Suppressor macrophage (primary cell): Measurements from ENCODE around the gene PCDHB8.
"Not testable (repeated sequence)": the region's sequence is repeated elsewhere in the genome, so short reads cannot be mapped to it uniquely, and the experiment has no call there.

ENCODE experiments used
- DNase-seq, 4 experiments: peaks; one replicate each; pipeline ENCODE4 v3.0.0-alpha.2; 2020 to 2022
- total RNA-seq, 17 experiments: gene quantifications; one replicate each; lab custom pipeline; 2026; ENCODE audit warnings: mixed read lengths in 6 of 17, inconsistent platforms in 3 of 17; lab: John Stamatoyannopoulos, UW

The PCDHB8 gene
- total RNA-seq = 0 to 0.88 (median 0) reads per million in 17 experiments

GRCh38 chr5:141177577-141178191 is at the start of gene PCDHB8:
Gene PCDHB8 (plus strand): TSS chr5:141177790. CDS start chr5:141178035, 245 bp downstream.
- not testable (repeated sequence) for DNase-seq

GRCh38 chr5:141135030-141135717 is 42.4 kb upstream of the PCDHB8 start, which contains the start of gene PCDHB5:
Gene PCDHB5 (plus strand): TSS chr5:141135206. CDS start chr5:141135435, 229 bp downstream.
- DNase-seq = peak in 1 of 4 experiments; percentile 5

GRCh38 chr5:141135718-141136266 is 41.8 kb upstream of the PCDHB8 start:
- no peak for DNase-seq

GRCh38 chr5:141137346-141137745 is 40.2 kb upstream of the PCDHB8 start:
- not testable (repeated sequence) for DNase-seq

- DNase-seq = no peak
These were observed 27.8 kb upstream of the PCDHB8 start, which contains the start of gene PCDHB6 for GRCh38 chr5:141149812-141150211. Gene PCDHB6 (plus strand): TSS chr5:141150057. CDS start chr5:141150258, 201 bp downstream.

GRCh38 chr5:141150224-141150992 is 27.2 kb upstream of the PCDHB8 start:
- DNase-seq = no peak

- DNase-seq = no peak
These were observed 26.6 kb upstream of the PCDHB8 start for GRCh38 chr5:141150993-141151325.

- not testable (repeated sequence) for DNase-seq
These were observed 26.0 kb upstream of the PCDHB8 start for GRCh38 chr5:141151632-141152031.

GRCh38 chr5:141152096-141152495 is 25.5 kb upstream of the PCDHB8 start:
- DNase-seq = not testable (repeated sequence)

- no peak for DNase-seq
These were observed 21.8 kb upstream of the PCDHB8 start for GRCh38 chr5:141155540-141156374.

- DNase-seq = not testable (repeated sequence)
These were observed 20.2 kb upstream of the PCDHB8 start for GRCh38 chr5:141157356-141157755.

- DNase-seq = not testable (repeated sequence)
These were observed 19.7 kb upstream of the PCDHB8 start for GRCh38 chr5:141157901-141158300.

GRCh38 chr5:141172381-141173204 is 5.0 kb upstream of the PCDHB8 start, which contains the start of gene PCDHB7:
Gene PCDHB7 (plus strand): TSS chr5:141172644. CDS start chr5:141172836, 192 bp downstream.
- DNase-seq = peak in 2 of 4 experiments; percentile 7 to 8

GRCh38 chr5:141174291-141175104 is 3.1 kb upstream of the PCDHB8 start:
- DNase-seq = not testable (repeated sequence)

- no peak for DNase-seq
These were observed 1.7 kb upstream of the PCDHB8 start for GRCh38 chr5:141175933-141176332.

- not testable (repeated sequence) for DNase-seq
These were observed 1.8 kb downstream of the PCDHB8 start for GRCh38 chr5:141179371-141179770.

GRCh38 chr5:141179876-141180275 is 2.3 kb downstream of the PCDHB8 start:
- DNase-seq = not testable (repeated sequence)

- no peak for DNase-seq
These were observed 2.7 kb downstream of the PCDHB8 start for GRCh38 chr5:141180313-141180712.

GRCh38 chr5:141182248-141182647 is 4.7 kb downstream of the PCDHB8 start, which contains the start of gene PCDHB16:
Gene PCDHB16 (plus strand): TSS chr5:141182387. CDS start chr5:141182560, 173 bp downstream.
- DNase-seq = no peak
